Neuronal stem cell (in vitro differentiated cells): ENCODE results near the gene VEPH1.

Source experiments
- DNase-seq: peaks from one replicate; pipeline ENCODE4 v3.0.0-alpha.2; 2013; ENCODE audit warnings: low spot score
- H2AFZ ChIP-seq: one replicate; pipeline ENCODE4 v1.6.1; 2013; ENCODE audit warnings: mild to moderate bottlenecking, low read length, inconsistent platforms
- H2AK5ac ChIP-seq: 2 replicates; pipeline ENCODE4 v1.6.1; 2013; ENCODE audit warnings: low read depth, mild to moderate bottlenecking, inconsistent platforms, low read length, moderate library complexity, mixed read lengths
- H2BK120ac ChIP-seq: 2 replicates; pipeline ENCODE4 v1.6.1; 2013; ENCODE audit warnings: low read depth, mild to moderate bottlenecking, inconsistent platforms, low read length, moderate library complexity, mixed read lengths
- H2BK12ac ChIP-seq: one replicate; pipeline ENCODE4 v1.6.1; 2013; ENCODE audit warnings: low read length, inconsistent platforms
- H2BK15ac ChIP-seq: 2 replicates; pipeline ENCODE4 v1.6.1; 2013; ENCODE audit warnings: mild to moderate bottlenecking, low read length, inconsistent platforms, mixed read lengths
- H2BK5ac ChIP-seq: one replicate; pipeline ENCODE4 v1.6.1; 2013; ENCODE audit warnings: inconsistent platforms, mild to moderate bottlenecking, low read length, moderate library complexity
- H3K14ac ChIP-seq: one replicate; pipeline ENCODE4 v1.6.1; 2013; ENCODE audit warnings: low read length, inconsistent platforms
- H3K18ac ChIP-seq: 2 replicates; pipeline ENCODE4 v1.6.1; 2013; ENCODE audit warnings: low read length, inconsistent platforms
- H3K23ac ChIP-seq: 2 replicates; pipeline ENCODE4 v1.6.1; 2013; ENCODE audit warnings: low read depth, mild to moderate bottlenecking, mixed read lengths, low read length, inconsistent platforms; ENCODE audit not compliant: poor library complexity
- H3K27ac ChIP-seq: replicated peaks from 3 replicates; pipeline ENCODE4 v1.5.1; 2013; ENCODE audit warnings: low read length, inconsistent platforms
- H3K27me3 ChIP-seq, 3 experiments: 2 replicates each; pipeline ENCODE4 v1.6.1; 2013; ENCODE audit warnings: low read length in 3 of 3, mild to moderate bottlenecking in 2 of 3, inconsistent platforms in 1 of 3, low read depth in 1 of 3, mixed read lengths in 1 of 3, moderate library complexity in 1 of 3; ENCODE audit not compliant: control insufficient read depth in 3 of 3, insufficient read depth in 3 of 3
- H3K36me3 ChIP-seq, 2 donors: replicated peaks in 1 of 2; 2 replicates each; pipeline ENCODE4 v1.6.1; 2013; ENCODE audit warnings: low read length in 2 of 2; ENCODE audit not compliant: control insufficient read depth in 2 of 2, insufficient read depth in 2 of 2
- H3K4ac ChIP-seq: 2 replicates; pipeline ENCODE4 v1.6.1; 2013; ENCODE audit warnings: inconsistent platforms, mild to moderate bottlenecking, low read length, moderate library complexity
- H3K4me1 ChIP-seq, 2 donors: 1 replicate in 1 of 2; 2 replicates in 1 of 2; pipeline ENCODE4 v1.6.1; 2013; ENCODE audit warnings: low read length in 2 of 2, low read depth in 1 of 2; ENCODE audit not compliant: control insufficient read depth in 2 of 2, insufficient read depth in 1 of 2
- H3K4me2 ChIP-seq: one replicate; pipeline ENCODE4 v1.6.1; 2013; ENCODE audit warnings: mild to moderate bottlenecking, low read length, inconsistent platforms; ENCODE audit not compliant: insufficient read depth, poor library complexity, severe bottlenecking
- H3K4me3 ChIP-seq, 2 donors: 2 replicates each; pipeline ENCODE4 v1.5.1; 2013; ENCODE audit warnings: low read length in 2 of 2, mild to moderate bottlenecking in 2 of 2, inconsistent platforms in 1 of 2, moderate library complexity in 1 of 2
- H3K79me1 ChIP-seq: one replicate; pipeline ENCODE4 v1.6.1; 2013; ENCODE audit warnings: low read depth, mild to moderate bottlenecking, inconsistent platforms, low read length, moderate library complexity
- H3K9ac ChIP-seq: one replicate; pipeline ENCODE4 v1.6.1; 2013; ENCODE audit warnings: mild to moderate bottlenecking, low read depth, low read length, inconsistent platforms; ENCODE audit not compliant: poor library complexity
- H3K9me3 ChIP-seq, 2 donors: replicated peaks in 1 of 2; 2 replicates each; pipeline versions ENCODE3 to v1.6.1; 2013; ENCODE audit warnings: low read length in 2 of 2, mild to moderate bottlenecking in 2 of 2, inconsistent platforms in 1 of 2, low read depth in 1 of 2, mixed read lengths in 1 of 2, moderate library complexity in 1 of 2; ENCODE audit not compliant: control insufficient read depth in 2 of 2, insufficient read depth in 1 of 2
- H4K8ac ChIP-seq: one replicate; pipeline ENCODE4 v1.6.1; 2013; ENCODE audit warnings: low read depth, mild to moderate bottlenecking, inconsistent platforms, low read length, moderate library complexity
- H4K91ac ChIP-seq: one replicate; pipeline ENCODE4 v1.6.1; 2013; ENCODE audit warnings: low read length, low read depth, mild to moderate bottlenecking, inconsistent platforms; ENCODE audit not compliant: poor library complexity
- WGBS, 2 donors: extraction: QIAGEN DNeasy Blood & Tissue Kit; methylation state at CpG; one replicate each; pipeline ENCODE4 v1.1.7; 2013; ENCODE audit warnings: missing lambda C conversion rate in 2 of 2, mixed read lengths in 1 of 2; ENCODE audit not compliant: insufficient read length in 2 of 2, insufficient replicate concordance in 1 of 2; ENCODE audit errors: extremely low coverage in 2 of 2; 5-methylcytosine and 5-hydroxymethylcytosine counted together

VEPH1 gene

DNA sequence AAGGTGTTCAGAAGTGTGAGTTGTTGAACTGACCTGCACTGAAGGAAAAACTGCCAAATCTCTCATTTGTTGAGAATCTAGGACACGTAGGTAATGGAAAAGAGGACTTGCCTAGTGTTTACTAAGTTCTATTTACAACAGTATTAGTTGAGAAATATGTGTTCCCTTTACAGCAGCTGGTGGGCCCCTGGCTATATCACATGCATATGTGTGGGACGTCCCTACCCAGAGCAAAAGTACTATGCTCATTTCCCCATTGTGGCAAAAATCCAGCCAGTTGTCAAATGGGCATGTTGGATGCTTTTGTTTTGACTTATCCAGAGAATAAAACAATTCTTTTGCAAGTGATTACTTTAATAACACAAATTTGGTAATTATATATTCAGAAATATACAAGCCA is 179.9 kb downstream of the VEPH1 start:
- Histone ChIP-seq H2AK5ac (no peak overlapping the region), H3K9me3 (peaks cover 0 to 13% of the 10 kb centered on the region in 2 donors), H2BK120ac (no peak overlapping the region), H3K4ac (no peak overlapping the region), H3K23ac (no peak overlapping the region), H3K4me3 (no peak overlapping the region), H3K27ac (no peak overlapping the region), H2BK5ac (no peak overlapping the region), H3K18ac (no peak overlapping the region), H3K27me3 (no peaks in the 10 kb centered on the region), H3K79me1 (no peaks in the 10 kb centered on the region), H3K4me1 (no peaks in the 10 kb centered on the region), H4K8ac (no peak overlapping the region), H3K9ac (no peak overlapping the region), H3K36me3 (no peaks in the 10 kb centered on the region), H2AFZ (no peak overlapping the region), H4K91ac (no peak overlapping the region), H2BK12ac (no peak overlapping the region), H3K14ac (no peak overlapping the region), H2BK15ac (no peak overlapping the region), H3K4me2 (no peak overlapping the region)
- no CpG with 5 or more reads among the region's 2 CpGs for WGBS, 2 donors
- DNase-seq = no peak

DNA sequence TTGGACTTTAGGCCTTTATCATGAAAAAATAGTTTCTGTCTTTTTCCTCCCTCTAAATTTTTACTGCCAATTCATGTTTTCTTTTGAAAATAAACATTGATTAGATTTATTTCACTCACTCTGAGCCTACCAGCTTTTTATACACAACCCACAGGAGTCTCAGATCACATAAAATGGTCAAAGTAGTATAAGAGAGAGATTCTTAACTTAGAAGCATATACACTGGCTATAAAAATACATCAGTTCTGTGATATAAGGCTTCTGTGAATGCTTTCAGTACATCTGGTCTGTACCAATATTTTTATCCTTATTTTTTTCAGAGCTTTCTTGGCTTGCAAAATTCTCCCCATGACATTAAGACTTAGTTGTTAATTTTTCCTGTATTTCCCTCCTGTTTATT is 183.5 kb downstream of the VEPH1 start:
- Histone ChIP-seq H3K14ac (no peak overlapping the region), H3K27ac (no peak overlapping the region)

DNA sequence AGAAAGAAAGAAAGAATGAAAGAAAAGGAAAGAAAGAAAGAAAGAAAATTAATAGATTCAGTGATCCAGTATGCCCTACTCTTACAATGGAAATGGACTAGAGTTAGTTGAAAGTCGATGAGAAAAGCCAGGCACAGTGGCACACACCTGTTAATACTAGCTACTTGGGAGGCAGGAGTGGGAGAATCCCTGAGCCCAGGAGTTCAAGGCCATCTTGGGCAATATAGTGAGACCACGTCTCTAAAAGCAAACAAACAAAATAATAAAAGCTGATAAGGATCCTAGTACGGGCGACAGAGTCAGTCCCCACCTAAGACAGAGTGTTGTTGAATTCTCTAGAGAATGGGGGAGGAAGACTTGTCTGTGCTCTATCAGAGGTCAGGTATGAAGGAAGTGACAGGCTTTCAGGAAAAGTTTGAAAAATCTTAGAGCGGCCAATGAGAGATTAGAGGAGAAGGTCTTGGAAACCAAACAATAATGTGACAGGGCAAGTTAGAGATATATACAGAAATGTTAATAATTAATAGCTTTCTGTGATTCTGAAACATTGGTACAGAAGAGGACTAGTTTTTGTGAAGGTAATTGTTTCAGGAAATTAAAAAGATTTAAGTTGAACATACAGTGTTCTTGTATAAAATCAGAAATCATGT is 184.5 kb downstream of the VEPH1 start:
- Histone ChIP-seq H2BK120ac (no peak overlapping the region), H2BK15ac (no peak overlapping the region), H3K4me2 (no peak overlapping the region), H3K4me3 (no peak overlapping the region), H2AFZ (no peak overlapping the region), H3K18ac (no peak overlapping the region), H3K14ac (no peak overlapping the region), H3K4me1 (no peaks in the 10 kb centered on the region), H3K27ac (no peak overlapping the region), H3K79me1 (no peaks in the 10 kb centered on the region), H3K4ac (no peak overlapping the region), H2BK12ac (no peak overlapping the region), H3K23ac (no peak overlapping the region), H2AK5ac (no peak overlapping the region), H3K36me3 (no peaks in the 10 kb centered on the region), H2BK5ac (no peak overlapping the region), H4K91ac (no peak overlapping the region), H3K9me3 (peaks cover 0 to 11% of the 10 kb centered on the region in 2 donors), H4K8ac (no peak overlapping the region), H3K27me3 (no peaks in the 10 kb centered on the region), H3K9ac (no peak overlapping the region)
- no peak for DNase-seq
- no CpG with 5 or more reads among the region's 5 CpGs for WGBS, 2 donors

More for the DNA sequence above, 183.5 kb downstream of the VEPH1 start:
- H3K4ac ChIP-seq = no peak overlapping the region
- H3K4me2 ChIP-seq = no peak overlapping the region
- H2AFZ ChIP-seq = no peak overlapping the region
- no peaks in the 10 kb centered on the region for H3K36me3 ChIP-seq
- H3K23ac ChIP-seq = no peak overlapping the region
- H3K27me3 ChIP-seq = no peaks in the 10 kb centered on the region
- no peak overlapping the region for H3K4me3 ChIP-seq
- H4K91ac ChIP-seq = no peak overlapping the region
- H3K18ac ChIP-seq = no peak overlapping the region
- no peak overlapping the region for H3K9ac ChIP-seq
- no peak overlapping the region for H4K8ac ChIP-seq
- H2BK15ac ChIP-seq = no peak overlapping the region
- no peaks in the 10 kb centered on the region for H3K4me1 ChIP-seq
- no peak overlapping the region for H2BK120ac ChIP-seq
- H3K9me3 ChIP-seq = peaks cover 0 to 14% of the 10 kb centered on the region in 2 donors
- no peak overlapping the region for H2AK5ac ChIP-seq
- no peaks in the 10 kb centered on the region for H3K79me1 ChIP-seq
- H2BK12ac ChIP-seq = no peak overlapping the region
- DNase-seq = no peak
- H2BK5ac ChIP-seq = no peak overlapping the region

DNA sequence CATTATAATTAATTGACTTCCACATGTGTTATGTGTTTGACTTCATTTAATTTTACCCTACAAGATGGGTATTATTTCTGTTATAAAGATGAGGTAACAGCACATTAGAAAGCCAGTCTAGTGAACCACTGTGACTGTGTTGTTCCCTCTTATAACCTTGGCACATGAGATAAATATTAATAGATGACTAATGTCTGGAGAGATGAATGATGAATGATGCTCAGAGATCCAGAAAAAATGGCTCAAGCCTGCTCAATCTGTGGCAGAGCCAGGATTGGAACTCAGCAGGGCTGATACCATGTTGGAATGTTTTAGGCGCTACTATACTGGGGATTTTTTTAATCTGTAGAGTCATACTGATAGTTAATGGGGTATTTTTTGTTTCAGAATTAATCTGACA is 185.3 kb downstream of the VEPH1 start:
- Histone ChIP-seq H3K14ac (no peak overlapping the region), H3K9ac (no peak overlapping the region), H3K4ac (no peak overlapping the region), H4K91ac (no peak overlapping the region), H2BK15ac (no peak overlapping the region), H3K18ac (no peak overlapping the region), H3K4me2 (no peak overlapping the region), H3K23ac (no peak overlapping the region), H3K36me3 (no peaks in the 10 kb centered on the region), H2BK5ac (no peak overlapping the region), H3K9me3 (peaks cover 0 to 11% of the 10 kb centered on the region in 2 donors), H3K79me1 (no peaks in the 10 kb centered on the region), H3K4me3 (no peak overlapping the region), H3K4me1 (no peaks in the 10 kb centered on the region), H2AFZ (no peak overlapping the region), H3K27me3 (no peaks in the 10 kb centered on the region), H2BK120ac (no peak overlapping the region), H3K27ac (no peak overlapping the region), H2BK12ac (no peak overlapping the region), H2AK5ac (no peak overlapping the region), H4K8ac (no peak overlapping the region)
- WGBS, 2 donors = no CpG with 5 or more reads among the region's 1 CpG
- no peak for DNase-seq
